ENCODE results near the gene HAUS8. TPM values are rescaled to one million over a fixed set of nuclear protein-coding genes. Genes with fewer than 3 reads are reported as not detected.

Gene HAUS8
- total RNA-seq (2014; rRNA removed; shearing (Covaris generic); ENCODE audit: low replicate concordance) = 8.6 and 9.8 TPM in 2 replicates

DNA sequence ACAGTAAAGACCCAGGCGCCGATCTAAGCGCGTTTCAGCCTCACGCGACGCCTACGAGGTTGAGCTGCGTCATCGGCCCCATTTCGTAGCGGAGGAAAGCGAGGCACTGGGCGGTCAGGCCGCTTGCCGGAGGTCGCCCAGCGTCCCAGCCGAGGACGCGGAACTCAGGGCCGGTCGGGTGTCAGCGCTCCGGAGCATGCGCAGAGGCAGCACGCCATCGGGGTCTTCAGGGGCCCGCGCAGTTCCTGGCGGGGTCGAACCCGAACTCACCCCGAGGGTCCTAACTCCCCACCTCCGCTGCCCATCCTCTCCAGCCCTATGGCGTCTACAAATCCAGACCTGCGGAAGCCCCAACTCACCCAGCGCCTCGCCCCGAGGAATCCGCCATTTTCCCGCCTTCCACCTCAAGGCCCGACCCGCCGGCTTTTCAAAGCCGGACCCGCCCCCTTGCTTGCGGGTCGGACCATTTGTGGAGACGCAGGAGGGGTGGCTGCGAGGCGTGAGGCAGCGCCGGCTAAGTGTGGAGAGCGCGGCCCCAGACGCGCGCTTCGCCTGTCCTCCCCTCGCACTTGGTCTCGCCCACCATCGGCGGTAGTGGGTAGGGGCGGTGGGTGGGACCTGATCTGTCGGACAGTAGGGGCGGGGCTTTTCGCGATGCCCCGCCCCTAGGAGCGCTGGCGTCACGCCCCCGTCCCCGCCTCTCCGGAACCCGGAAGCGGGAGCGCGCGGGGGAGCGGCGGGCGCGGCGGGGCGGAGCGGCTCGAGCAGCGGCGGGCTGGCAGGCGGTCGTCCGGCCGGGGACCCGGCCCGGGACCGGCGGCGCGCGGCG is at the start of gene HAUS8, which contains the start of gene MYO9B:
Gene HAUS8, minus strand, starts transcription at position 418 of the 829 bp plus-strand sequence. Its CDS starts 30 bp downstream, at position 388.
Gene MYO9B, plus strand, starts transcription at position 743 of the 829 bp plus-strand sequence. CDS start 25,941 bp downstream, outside the sequence.
- H3K36me3 ChIP-seq = peaks cover 37% of the 10 kb centered on the region
- peak; percentile 100 for DNase-seq
- no peaks in the 10 kb centered on the region for H3K9me3 ChIP-seq
- peak within 1 kb of the TSS; percentile 97 for H3K4me3 ChIP-seq
- H3K27me3 ChIP-seq = no peaks in the 10 kb centered on the region

- Histone ChIP-seq H3K4me3 (no peak overlapping the region), H3K27me3 (no peaks in the 10 kb centered on the region), H3K9me3 (no peaks in the 10 kb centered on the region), H3K36me3 (peaks cover 12% of the 10 kb centered on the region)
- no peak for DNase-seq
These were observed 48.8 kb upstream of the HAUS8 start for GRCh38 chr19:17124025-17124424.

DNA sequence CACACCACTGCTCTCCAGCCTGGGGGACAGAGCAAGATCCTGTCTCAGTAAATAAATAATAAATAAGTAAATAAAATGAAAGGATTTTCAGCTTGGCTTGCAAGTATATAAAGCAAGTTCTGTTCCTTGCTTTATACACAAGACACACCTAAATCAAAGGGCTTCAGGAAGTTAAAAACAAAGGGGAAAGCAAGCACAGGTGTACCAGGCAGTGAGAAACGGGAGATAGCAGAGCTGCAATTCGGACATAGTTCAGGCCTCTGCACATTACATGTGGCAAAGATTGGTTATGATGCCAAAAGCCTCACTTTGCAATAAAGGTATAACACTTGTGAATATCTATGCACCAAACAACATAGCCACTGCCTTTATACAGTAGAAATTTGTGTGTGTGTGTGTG is 47.8 kb upstream of the HAUS8 start:
- Histone ChIP-seq H3K36me3 (peaks cover 12% of the 10 kb centered on the region), H3K27me3 (no peaks in the 10 kb centered on the region), H3K9me3 (no peaks in the 10 kb centered on the region), H3K4me3 (no peak overlapping the region)
- no peak for DNase-seq

DNA sequence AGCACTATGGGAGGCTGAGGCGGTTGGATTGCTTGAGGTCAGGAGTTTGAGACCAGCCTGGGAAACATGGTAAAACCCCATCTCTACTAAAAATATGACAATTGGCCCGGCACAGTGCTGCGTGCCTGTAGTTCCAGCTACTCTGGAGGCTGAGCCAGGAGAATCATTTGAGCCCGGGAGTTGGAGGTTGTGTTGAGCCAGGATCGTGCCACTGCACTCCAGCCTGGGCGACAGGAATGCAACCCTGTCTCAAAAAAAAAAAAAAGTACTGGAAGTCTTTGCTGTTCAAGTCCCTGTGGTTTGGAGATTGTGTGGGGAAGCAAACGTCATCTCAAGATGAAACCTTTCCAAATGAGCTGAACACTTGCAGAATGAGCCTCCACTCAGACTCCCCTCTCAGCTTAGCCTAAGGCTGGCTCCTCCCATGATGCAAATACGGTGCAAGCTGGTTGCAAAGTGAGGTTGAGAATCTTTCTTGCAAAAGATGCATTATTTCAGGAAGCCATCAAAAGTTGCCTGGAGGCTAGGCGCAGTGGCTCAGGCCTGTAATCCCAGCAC is 46.6 kb upstream of the HAUS8 start:
- peak; percentile 58 for DNase-seq
- H3K4me3 ChIP-seq = no peak overlapping the region
- no peaks in the 10 kb centered on the region for H3K9me3 ChIP-seq
- no peaks in the 10 kb centered on the region for H3K27me3 ChIP-seq
- H3K36me3 ChIP-seq = peaks cover 8% of the 10 kb centered on the region

DNA sequence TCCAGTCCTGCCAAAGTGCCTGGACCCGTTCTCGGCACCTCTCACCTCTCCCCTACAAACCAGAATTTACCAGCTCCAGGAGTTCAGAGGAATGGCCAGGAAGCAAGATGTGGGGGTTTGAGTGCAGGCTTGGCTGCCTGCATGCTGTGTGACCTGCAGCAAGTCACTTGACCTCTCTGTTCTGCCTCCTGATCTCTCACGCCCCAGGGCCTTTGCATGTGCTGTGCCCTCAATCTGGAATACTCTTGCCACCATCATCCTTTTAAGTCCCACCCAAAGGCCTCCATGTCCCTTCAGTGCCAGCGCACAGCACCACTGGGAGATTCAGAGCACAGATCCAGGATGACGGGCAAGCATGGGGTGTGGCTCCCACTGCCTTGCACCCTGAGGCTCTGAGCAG is 43.7 kb upstream of the HAUS8 start:
- H3K27me3 ChIP-seq = no peaks in the 10 kb centered on the region
- no peaks in the 10 kb centered on the region for H3K9me3 ChIP-seq
- peaks cover 20% of the 10 kb centered on the region for H3K36me3 ChIP-seq
- DNase-seq = no peak
- no peak overlapping the region for H3K4me3 ChIP-seq

DNA sequence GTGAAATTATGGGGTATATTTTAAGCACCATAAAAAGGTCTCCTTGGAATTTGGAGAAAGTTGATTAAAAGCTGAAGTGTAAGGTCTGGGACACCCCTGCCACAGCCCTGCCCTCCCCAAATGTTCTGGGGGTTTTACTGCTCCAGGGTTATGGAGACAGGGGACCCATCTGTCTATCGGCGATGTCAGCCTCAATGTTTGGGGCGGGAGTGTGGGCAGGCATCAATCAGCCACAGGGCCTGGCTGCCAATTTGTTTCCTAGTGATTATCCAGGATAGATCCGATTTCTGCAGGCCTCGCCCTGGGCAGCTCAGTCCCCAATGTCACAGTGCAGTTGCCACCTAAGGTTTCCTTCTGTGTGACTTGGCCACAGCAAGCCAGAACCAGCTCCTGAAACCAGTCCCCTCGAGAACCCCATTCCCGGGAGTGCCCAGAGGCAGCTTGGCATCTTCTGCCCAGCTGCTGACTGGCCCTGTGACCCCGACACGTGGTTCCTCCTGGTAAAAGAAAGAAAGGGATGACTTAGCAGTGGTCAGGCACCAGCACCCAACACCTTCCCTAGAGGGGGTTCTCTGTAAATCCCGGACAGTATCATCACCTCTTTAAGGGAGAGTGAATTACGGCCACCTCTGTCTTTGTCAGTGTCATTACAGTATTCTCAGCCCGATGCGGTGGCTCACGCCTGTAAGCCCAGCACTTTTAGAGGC is 41.9 kb upstream of the HAUS8 start:
- peaks cover 13% of the 10 kb centered on the region for H3K36me3 ChIP-seq
- DNase-seq = no peak

DNA sequence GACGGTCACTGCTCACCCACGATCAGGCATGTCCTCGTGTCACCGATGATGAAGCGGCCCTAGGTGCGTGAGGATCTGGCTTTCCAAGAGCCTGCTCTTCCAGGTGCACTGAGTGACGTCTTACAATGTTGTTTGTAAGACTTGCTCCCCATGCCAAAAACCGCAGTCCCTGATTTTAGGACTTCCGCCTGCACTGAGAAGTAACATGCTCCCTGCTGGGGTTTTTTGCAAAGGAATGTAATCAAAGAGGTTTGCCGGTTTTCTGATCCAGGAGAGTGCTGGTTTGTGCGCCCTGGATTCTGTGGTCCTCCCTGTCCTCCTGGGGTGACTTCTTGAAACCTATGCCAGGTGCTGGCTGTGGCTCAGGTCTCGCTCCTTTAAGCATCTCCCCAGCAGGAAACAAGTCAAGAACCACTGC is 39.2 kb upstream of the HAUS8 start:
- DNase-seq = no peak
- no peaks in the 10 kb centered on the region for H3K9me3 ChIP-seq
- no peaks in the 10 kb centered on the region for H3K27me3 ChIP-seq
- H3K36me3 ChIP-seq = peaks cover 37% of the 10 kb centered on the region
- no peak overlapping the region for H3K4me3 ChIP-seq

More for the DNA sequence above, 41.9 kb upstream of the HAUS8 start:
- Histone ChIP-seq H3K4me3 (no peak overlapping the region), H3K27me3 (no peaks in the 10 kb centered on the region), H3K9me3 (no peaks in the 10 kb centered on the region)

GRCh38 chr19:17113127-17113785 is 38.0 kb upstream of the HAUS8 start:
- no peaks in the 10 kb centered on the region for H3K9me3 ChIP-seq
- no peaks in the 10 kb centered on the region for H3K27me3 ChIP-seq
- no peak overlapping the region for H3K4me3 ChIP-seq
- no peak for DNase-seq
- H3K36me3 ChIP-seq = peaks cover 42% of the 10 kb centered on the region

DNA sequence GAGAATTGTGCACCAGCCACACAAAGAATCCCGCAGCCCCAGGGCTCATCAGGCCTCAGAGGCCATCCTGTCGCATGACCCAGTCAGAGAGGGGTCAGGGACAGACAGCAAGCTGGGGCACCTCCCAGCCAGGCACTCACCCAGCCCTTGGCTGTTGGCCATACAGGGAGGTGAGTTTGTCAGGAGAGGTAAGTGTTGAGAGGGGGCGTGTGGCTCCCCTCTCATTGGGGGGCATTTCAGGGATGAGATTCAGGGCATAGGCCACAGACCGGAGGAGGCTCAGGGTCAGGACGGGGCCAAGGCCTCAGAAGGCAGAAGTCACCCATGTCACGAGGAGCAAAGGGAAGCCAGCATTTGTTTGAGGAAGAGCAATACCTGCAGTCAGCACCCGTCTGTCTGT is 37.4 kb upstream of the HAUS8 start:
- H3K9me3 ChIP-seq = no peaks in the 10 kb centered on the region
- DNase-seq = no peak
- H3K36me3 ChIP-seq = peaks cover 42% of the 10 kb centered on the region
- no peak overlapping the region for H3K4me3 ChIP-seq
- H3K27me3 ChIP-seq = no peaks in the 10 kb centered on the region

GRCh38 chr19:17112271-17112670 is 37.0 kb upstream of the HAUS8 start:
- Histone ChIP-seq H3K9me3 (no peaks in the 10 kb centered on the region), H3K36me3 (peaks cover 46% of the 10 kb centered on the region), H3K4me3 (no peak overlapping the region), H3K27me3 (no peaks in the 10 kb centered on the region)
- DNase-seq = no peak

- no peak for DNase-seq
- Histone ChIP-seq H3K9me3 (no peaks in the 10 kb centered on the region), H3K36me3 (peaks cover 48% of the 10 kb centered on the region), H3K4me3 (no peak overlapping the region), H3K27me3 (no peaks in the 10 kb centered on the region)
These were observed 36.5 kb upstream of the HAUS8 start for GRCh38 chr19:17111766-17112165.

DNA sequence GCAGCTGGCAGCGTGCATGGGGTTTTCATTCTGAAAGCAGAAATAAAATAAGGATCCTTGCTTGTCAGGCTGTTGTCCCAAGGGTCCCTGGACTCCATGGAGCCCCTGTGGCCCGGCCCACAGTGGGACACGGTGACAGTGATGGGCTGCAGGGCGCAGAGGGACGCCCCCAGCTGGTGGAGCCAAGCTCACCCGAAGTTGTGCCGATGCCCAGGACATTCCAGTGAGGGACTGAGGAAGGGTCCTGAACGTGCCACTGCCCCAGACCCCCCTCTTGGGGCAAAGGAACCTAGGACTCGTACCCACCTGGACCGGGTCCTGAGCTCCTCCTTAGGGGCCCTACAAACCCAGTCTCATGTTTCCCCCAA is 35.3 kb upstream of the HAUS8 start:
- no peak for DNase-seq
- no peaks in the 10 kb centered on the region for H3K9me3 ChIP-seq
- H3K36me3 ChIP-seq = peaks cover 53% of the 10 kb centered on the region
- no peaks in the 10 kb centered on the region for H3K27me3 ChIP-seq
- no peak overlapping the region for H3K4me3 ChIP-seq

DNA sequence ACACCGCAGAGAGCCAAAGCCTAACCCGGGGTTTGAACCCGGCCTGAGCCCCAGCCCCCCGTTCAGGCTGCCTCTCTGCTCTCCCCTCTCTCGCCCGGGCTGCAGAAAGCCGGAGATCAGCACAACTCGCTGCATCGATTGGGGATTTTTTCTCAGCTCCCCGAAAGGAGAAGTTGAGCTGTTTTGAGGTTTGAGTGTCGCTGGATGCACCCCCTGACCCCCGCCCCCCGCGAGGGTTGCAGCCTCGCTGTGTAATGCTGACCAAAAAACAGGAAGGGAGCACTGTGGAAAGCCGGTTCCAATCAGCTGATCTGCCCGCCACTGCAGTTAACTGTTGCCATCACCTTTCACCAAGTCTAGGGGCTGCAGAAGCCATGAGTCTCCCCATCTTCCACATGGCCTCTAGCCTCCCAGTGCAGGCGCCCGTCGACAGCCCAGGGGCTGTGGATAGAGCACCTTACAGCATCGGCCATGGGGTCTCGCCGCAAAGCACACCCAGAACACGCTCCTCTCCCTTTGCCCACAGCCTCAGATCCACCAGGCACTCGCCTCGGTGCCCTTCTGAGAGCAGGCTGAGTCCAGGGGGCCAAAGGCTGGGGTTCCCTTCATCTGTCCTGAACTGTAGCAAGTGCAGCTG is 34.8 kb upstream of the HAUS8 start:
- no peaks in the 10 kb centered on the region for H3K9me3 ChIP-seq
- no peak for DNase-seq

GRCh38 chr19:17109300-17109699 is 34.0 kb upstream of the HAUS8 start:
- Histone ChIP-seq H3K27me3 (no peaks in the 10 kb centered on the region), H3K9me3 (no peaks in the 10 kb centered on the region), H3K36me3 (peaks cover 53% of the 10 kb centered on the region), H3K4me3 (no peak overlapping the region)
- DNase-seq = no peak

More for the DNA sequence above, 34.8 kb upstream of the HAUS8 start:
- Histone ChIP-seq H3K4me3 (no peak overlapping the region), H3K27me3 (no peaks in the 10 kb centered on the region), H3K36me3 (peaks cover 53% of the 10 kb centered on the region)

DNA sequence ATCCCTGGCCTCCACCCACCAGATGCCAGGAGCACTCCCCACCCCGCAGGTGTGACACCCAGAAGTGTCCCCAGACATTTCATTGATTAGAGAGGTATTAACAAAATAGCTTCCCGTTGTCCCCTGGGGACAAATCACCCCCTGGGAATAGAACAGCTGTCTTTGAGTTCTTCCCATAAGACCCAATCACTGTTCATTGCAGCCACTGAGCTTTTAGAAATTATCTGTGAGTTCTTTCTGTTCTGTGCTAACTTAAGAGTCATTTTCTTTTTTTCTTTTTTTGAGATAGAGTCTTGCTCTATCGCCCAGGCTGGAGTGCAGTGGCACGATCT is 33.2 kb upstream of the HAUS8 start:
- Histone ChIP-seq H3K27me3 (no peaks in the 10 kb centered on the region), H3K4me3 (no peak overlapping the region), H3K9me3 (no peaks in the 10 kb centered on the region), H3K36me3 (peaks cover 57% of the 10 kb centered on the region)
- DNase-seq = no peak
